SH-SY5Y (cell line): ENCODE data around the gene ATP5ME.

Experiments
- GATA2 ChIP-seq: IDR thresholded peaks from 2 replicates; pipeline ENCODE4 v1.6.1; 2011; ENCODE audit warnings: mild to moderate bottlenecking, low read depth, low read length
- GATA3 ChIP-seq: IDR thresholded peaks from 2 replicates; pipeline ENCODE4 v1.6.1; 2011; ENCODE audit warnings: low read depth, mild to moderate bottlenecking, low read length, moderate library complexity

The ATP5ME gene

DNA sequence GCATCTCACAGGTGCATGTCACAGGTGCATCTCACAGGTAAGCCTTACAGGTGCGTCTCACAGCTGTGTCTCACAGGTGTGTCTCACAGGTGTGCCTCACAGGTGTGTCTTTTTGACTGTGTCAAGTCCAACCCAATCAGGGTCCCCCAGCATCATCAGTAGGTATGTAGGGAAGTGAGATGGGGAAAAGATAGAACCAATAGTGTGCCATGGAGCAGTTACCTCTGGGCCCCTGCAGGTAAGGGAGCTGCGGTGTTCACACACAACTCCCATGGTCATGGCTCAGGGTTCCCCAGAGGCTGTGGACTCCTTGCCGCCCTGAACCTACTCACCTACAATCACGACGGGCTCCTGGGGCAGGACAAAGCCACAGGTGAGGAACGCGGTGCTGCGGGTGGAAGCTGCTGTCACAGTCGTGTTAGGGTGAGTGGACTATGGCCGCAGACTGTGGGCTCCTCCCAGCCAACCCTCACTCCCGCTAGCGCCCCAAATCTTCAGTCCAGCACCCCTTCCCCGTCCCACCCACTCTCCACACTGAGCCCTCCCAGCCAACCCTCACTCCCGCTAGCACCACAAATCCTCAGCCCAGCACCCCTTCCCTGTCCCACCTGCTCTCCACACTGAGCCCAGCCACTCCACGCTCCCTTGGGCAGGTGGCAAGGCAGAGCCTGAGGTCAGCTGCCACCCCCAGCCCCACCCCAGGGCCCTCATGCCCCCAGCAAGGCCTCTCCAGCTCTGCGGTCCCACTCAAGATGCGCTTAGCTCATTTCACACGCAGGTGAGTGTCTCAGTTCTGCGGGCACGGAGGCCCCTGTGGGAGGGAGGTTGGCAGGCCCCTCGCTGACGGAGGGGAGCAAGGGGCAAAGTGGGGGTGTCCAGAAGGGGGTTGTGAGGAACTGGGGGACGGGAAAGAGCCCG lies 50.8 kb downstream of the ATP5ME start:
- TF ChIP-seq GATA3 (no peak), GATA2 (no peak)
